Measurements from ENCODE around the gene FCN1.

- TF ChIP-seq CTCF (IDR thresholded peaks at IDR 0.05) (no peak), EZH2 (IDR thresholded peaks at IDR 0.05) (no peak)
Observed at GRCh38 chr9:134860510-134860909, 57.2 kb downstream of the FCN1 start.
